Mucosa of descending colon (tissue), 3 donors: ENCODE measurements around the gene PNMA8B. TPM values are rescaled to one million over a fixed set of nuclear protein-coding genes. Genes with fewer than 3 reads are reported as not detected.

Experiments used
- ATAC-seq: fragments of 200-7000 bp; cut with Tn5 transposase; one replicate; pipeline ENCODE4 v1.9.1; 2020; ENCODE audit warnings: mild to moderate bottlenecking, moderate library complexity
- DNase-seq, 3 donors: peaks; one replicate each; pipeline ENCODE4 v3.0.0-alpha.2; 2020
- H3K36me3 ChIP-seq: fragments of 200-600 bp; one replicate; pipeline ENCODE4 v1.8.0; 2021; ENCODE audit warnings: low read depth, mild to moderate bottlenecking
- H3K4me1 ChIP-seq: fragments of 200-600 bp; one replicate; pipeline ENCODE4 v1.8.0; 2021; ENCODE audit warnings: low read depth, mild to moderate bottlenecking
- H3K4me3 ChIP-seq: fragments of 200-600 bp; one replicate; pipeline ENCODE4 v1.8.0; 2021; ENCODE audit warnings: mild to moderate bottlenecking
- H3K9me3 ChIP-seq: fragments of 200-600 bp; one replicate; pipeline ENCODE4 v1.8.0; 2021; ENCODE audit warnings: mild to moderate bottlenecking
- intact Hi-C, 2 donors: fragments of 100-400 bp; cut with DNase I in 1 of 2; cut with micrococcal nuclease in 1 of 2; formaldehyde crosslinking; loops; one replicate each; pipeline versions ENCODE4 v1.11.0 to v1.11.1; 2022; cut with DNase I, micrococcal nuclease
- total RNA-seq, 3 donors: library from RNA; stranded (reverse); fragmentation: NEBNext Ultra II Directional in 2 of 3; extraction: Animal tissue kit (Norgen Biotek cat#: 25700) in 2 of 3; gene quantifications; one replicate each; pipeline versions ENCODE4 v1.2.1 to v1.2.4, GENCODE V29; 2021 to 2023
- TF ChIP-seq, protein P1 (sequence below): fragments of 200-600 bp; IDR thresholded peaks from one replicate; pipeline ENCODE4 v1.8.0; 2022; ENCODE audit warnings: antibody characterized with exemption, mild to moderate bottlenecking
- donor health status: DM: no; HTN: no; CAD: no; lungs with moderate emphysema.
- donor health status: DM: no; HTN: no; CAD: no.
- donor health status: DM: no; HTN: yes; CAD: no.

PNMA8B gene
- total RNA-seq, 3 donors from 2014 or later = 0.12 to 2.3 (median 0.36) TPM

GRCh38 chr19:46480415-46480814 is 15.3 kb downstream of the PNMA8B start:
- Histone ChIP-seq H3K4me3 (no peak overlapping the region), H3K4me1 (no peaks in the 10 kb centered on the region), H3K36me3 (no peaks in the 10 kb centered on the region), H3K9me3 (no peaks in the 10 kb centered on the region)
- TF ChIP-seq, protein P1, sequence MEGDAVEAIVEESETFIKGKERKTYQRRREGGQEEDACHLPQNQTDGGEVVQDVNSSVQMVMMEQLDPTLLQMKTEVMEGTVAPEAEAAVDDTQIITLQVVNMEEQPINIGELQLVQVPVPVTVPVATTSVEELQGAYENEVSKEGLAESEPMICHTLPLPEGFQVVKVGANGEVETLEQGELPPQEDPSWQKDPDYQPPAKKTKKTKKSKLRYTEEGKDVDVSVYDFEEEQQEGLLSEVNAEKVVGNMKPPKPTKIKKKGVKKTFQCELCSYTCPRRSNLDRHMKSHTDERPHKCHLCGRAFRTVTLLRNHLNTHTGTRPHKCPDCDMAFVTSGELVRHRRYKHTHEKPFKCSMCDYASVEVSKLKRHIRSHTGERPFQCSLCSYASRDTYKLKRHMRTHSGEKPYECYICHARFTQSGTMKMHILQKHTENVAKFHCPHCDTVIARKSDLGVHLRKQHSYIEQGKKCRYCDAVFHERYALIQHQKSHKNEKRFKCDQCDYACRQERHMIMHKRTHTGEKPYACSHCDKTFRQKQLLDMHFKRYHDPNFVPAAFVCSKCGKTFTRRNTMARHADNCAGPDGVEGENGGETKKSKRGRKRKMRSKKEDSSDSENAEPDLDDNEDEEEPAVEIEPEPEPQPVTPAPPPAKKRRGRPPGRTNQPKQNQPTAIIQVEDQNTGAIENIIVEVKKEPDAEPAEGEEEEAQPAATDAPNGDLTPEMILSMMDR = no peak
- intact Hi-C loops = no loop called here
- peak; percentile 37 for ATAC-seq
- peak in 1 of 3 donors; percentile 17 for DNase-seq

DNA sequence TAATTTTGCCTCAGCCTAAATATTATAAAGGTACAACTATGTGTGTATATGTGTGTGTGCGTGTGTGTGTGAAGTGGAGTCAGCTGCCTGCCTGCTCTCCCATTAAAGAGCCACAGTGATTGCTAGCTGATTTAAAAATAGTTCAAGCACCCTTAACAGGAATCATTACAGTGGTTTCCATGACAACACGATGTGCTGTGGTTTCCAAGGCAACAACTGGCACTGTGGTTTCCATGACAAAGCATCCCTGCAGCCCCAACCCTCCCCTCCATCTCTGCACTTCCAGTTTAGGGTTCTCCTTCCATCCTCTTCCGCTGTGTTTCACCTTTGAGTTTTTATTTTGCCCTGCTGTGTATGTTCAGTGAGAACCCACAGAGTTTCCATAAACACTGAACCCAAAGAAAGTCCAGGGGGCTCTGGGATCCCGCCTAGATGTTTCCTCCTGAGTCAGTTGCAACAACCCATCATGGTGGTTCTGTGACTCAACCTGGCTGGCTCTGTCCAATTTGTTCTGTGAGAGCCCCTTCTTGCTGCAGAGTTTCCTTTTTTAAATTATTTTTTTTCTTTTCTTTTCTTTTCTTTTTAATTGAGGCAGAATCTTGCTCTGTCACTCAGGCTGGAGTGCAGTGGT is 17.2 kb downstream of the PNMA8B start:
- TF ChIP-seq, protein P1 = no peak
- DNase-seq = no peak
- H3K4me1 ChIP-seq = no peaks in the 10 kb centered on the region
- no peaks in the 10 kb centered on the region for H3K36me3 ChIP-seq
- intact Hi-C loops = no loop called here
- H3K9me3 ChIP-seq = no peaks in the 10 kb centered on the region
- ATAC-seq = peak; percentile 13
- no peak overlapping the region for H3K4me3 ChIP-seq

DNA sequence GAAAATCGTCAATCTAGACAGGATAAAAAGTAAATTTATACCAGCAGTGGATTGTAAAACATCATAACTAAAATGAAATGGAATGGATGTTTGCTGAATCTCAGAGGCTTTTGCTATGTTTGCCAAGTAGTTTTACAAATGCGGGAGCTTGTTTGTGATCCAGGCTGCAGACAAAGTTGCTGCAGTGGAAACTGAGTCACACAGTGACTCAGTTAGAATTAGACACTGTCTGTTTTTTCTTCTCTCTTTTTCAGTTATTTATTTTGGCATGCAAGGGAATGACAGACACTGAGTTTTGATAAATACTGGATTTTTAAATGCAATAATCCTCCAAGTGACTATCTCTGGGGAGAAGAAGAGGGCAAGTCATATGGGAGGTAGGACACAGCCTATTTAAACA is 19.7 kb downstream of the PNMA8B start:
- TF ChIP-seq, protein P1 = no peak
- H3K4me1 ChIP-seq = no peaks in the 10 kb centered on the region
- ATAC-seq (no peak), DNase-seq (no peak)
- H3K4me3 ChIP-seq = no peak overlapping the region
- intact Hi-C loops = no loop called here
- no peaks in the 10 kb centered on the region for H3K36me3 ChIP-seq
- H3K9me3 ChIP-seq = no peaks in the 10 kb centered on the region

DNA sequence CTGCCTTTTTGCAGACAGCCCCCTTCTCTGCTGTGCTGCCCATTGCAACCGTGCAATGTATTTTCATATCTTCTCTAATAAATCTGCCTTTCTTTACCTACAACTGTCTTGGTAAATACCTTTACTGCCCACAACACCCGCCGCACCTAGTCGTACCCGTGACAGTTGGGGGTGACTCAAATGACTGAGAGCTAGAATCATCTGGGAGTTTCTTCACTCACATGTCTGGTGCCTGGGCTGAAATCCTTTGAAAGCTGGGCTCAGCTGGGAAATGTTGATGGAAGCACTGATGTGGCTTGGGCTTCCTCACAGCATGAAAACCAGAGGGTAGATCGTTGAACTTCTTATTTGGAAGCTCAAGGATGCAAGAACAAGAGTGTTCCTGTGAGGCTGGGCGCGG is 21.5 kb downstream of the PNMA8B start:
- Histone ChIP-seq H3K4me3 (no peak overlapping the region), H3K36me3 (no peaks in the 10 kb centered on the region), H3K4me1 (no peaks in the 10 kb centered on the region), H3K9me3 (no peaks in the 10 kb centered on the region)
- intact Hi-C loops = no loop called here
- ATAC-seq (no peak), DNase-seq (no peak)
- TF ChIP-seq, protein P1 = no peak

DNA sequence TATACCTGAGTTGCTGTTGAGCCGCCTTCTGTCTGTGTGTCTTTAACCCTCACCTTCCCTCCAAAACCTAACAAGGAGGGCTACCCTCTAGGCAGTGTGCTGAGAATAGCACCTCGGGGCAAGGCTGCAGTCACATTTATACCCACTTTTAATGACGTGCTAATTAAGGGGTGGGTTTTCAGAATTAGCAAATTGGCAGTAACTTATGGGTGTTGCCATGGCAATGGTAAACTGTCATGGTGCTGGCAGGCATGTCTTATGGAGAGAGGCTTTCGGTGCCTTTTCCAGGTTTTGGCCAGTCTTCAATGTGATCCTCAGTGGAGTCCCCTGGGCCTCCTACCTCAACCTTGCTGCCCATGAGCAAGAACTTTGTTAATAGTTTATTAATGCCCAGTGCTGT is 23.1 kb downstream of the PNMA8B start:
- no peak for ATAC-seq
- Histone ChIP-seq H3K4me1 (no peaks in the 10 kb centered on the region), H3K9me3 (no peaks in the 10 kb centered on the region), H3K36me3 (no peaks in the 10 kb centered on the region), H3K4me3 (no peak overlapping the region)
- TF ChIP-seq, protein P1 = no peak
- intact Hi-C loops = no loop called here
- DNase-seq = no peak
